Stimulated activated CD8-positive, alpha-beta memory T cell treated with anti-CD3 and anti-CD28 coated beads, Interleukin-15, amount 100 ng/mL, for 1 hour (primary cell): ENCODE measurements around the gene ZNF665.
"Not testable (repeated sequence)": the region's sequence is repeated elsewhere in the genome, so short reads cannot be mapped to it uniquely, and the experiment has no call there.

ENCODE experiments used
- DNase-seq: peaks from one replicate; pipeline ENCODE4 v3.0.0-alpha.2; 2020; ENCODE audit warnings: low read depth

ZNF665 gene

GRCh38 chr19:53157626-53158025 is 35.5 kb downstream of the ZNF665 start:
- no peak for DNase-seq

GRCh38 chr19:53156850-53157249 is 36.3 kb downstream of the ZNF665 start:
- DNase-seq = no peak

- DNase-seq = no peak
Observed at GRCh38 chr19:53147645-53148044, 45.5 kb downstream of the ZNF665 start.

- DNase-seq = no peak
Observed at GRCh38 chr19:53140351-53140750, 52.8 kb downstream of the ZNF665 start.

GRCh38 chr19:53136432-53136831 is 56.7 kb downstream of the ZNF665 start:
- no peak for DNase-seq

GRCh38 chr19:53132141-53132991 is 60.8 kb downstream of the ZNF665 start, which contains the start of gene ZNF415:
TSS of gene ZNF415 (minus strand) at chr19:53132910. CDS start at chr19:53122676, 10,234 bp downstream.
- DNase-seq = peak; percentile 10

GRCh38 chr19:53131727-53132126 is 61.4 kb downstream of the ZNF665 start:
- no peak for DNase-seq

GRCh38 chr19:53131085-53131590 is 62.0 kb downstream of the ZNF665 start:
- DNase-seq = no peak

- no peak for DNase-seq
Observed at GRCh38 chr19:53130506-53130905, 62.7 kb downstream of the ZNF665 start.

- not testable (repeated sequence) for DNase-seq
Observed at GRCh38 chr19:53126733-53127526, 66.2 kb downstream of the ZNF665 start.

- DNase-seq = no peak
Observed at GRCh38 chr19:53123400-53123799, 69.8 kb downstream of the ZNF665 start.
